ENCODE data around the gene FUT1. TPM values are rescaled to one million over a fixed set of nuclear protein-coding genes. Genes with fewer than 3 reads are reported as not detected.

Gene FUT1
- total and polyA plus RNA-seq, 9 of the 15 experiments (the other 6 are each of a cell fraction or from before 2014, with no cell fraction given) = 2.3 to 18.5 (median 8.8) TPM

GRCh38 chr19:48784527-48784926 is 32.1 kb upstream of the FUT1 start (continued):
- TF ChIP-seq, protein P1, sequence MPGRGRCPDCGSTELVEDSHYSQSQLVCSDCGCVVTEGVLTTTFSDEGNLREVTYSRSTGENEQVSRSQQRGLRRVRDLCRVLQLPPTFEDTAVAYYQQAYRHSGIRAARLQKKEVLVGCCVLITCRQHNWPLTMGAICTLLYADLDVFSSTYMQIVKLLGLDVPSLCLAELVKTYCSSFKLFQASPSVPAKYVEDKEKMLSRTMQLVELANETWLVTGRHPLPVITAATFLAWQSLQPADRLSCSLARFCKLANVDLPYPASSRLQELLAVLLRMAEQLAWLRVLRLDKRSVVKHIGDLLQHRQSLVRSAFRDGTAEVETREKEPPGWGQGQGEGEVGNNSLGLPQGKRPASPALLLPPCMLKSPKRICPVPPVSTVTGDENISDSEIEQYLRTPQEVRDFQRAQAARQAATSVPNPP (IDR thresholded peaks at IDR 0.05; ENCODE audit: borderline replicate concordance, insufficient read depth, insufficient read length) = no peak
- TF ChIP-seq KLF16 (IDR thresholded peaks at IDR 0.05) (peak; percentile 40; the same call in 1 of the 2 replicates), MAZ (CRISPR knock-in tag; conservative IDR thresholded peaks at IDR 0.05 in 1 of 2, IDR thresholded peaks at IDR 0.05 in 1 of 2) (peak in 1 of 2 experiments; percentile 84; a peak in 2 of 4 replicates), GATAD2B (IDR thresholded peaks at IDR 0.05; ENCODE audit: borderline replicate concordance) (no peak), PPARD (CRISPR knock-in tag; IDR thresholded peaks at IDR 0.05) (no peak), TCF7L2 (IDR thresholded peaks at IDR 0.05; ENCODE audit: low read depth, low read length) (no peak), SMC3 (conservative IDR thresholded peaks at IDR 0.05; ENCODE audit: insufficient read depth, low read depth, low read length) (peak; percentile 85), JUN (IDR thresholded peaks at IDR 0.05; ENCODE audit: borderline replicate concordance, low read depth, low read length) (no peak), JUN (CRISPR knock-in tag; IDR thresholded peaks at IDR 0.05; ENCODE audit: borderline replicate concordance) (no peak), NEUROD1 (IDR thresholded peaks at IDR 0.05; ENCODE audit: borderline replicate concordance, low read depth, low read length, partially characterized antibody) (no peak), HMG20A (CRISPR knock-in tag; conservative IDR thresholded peaks at IDR 0.05) (no peak), CHD4 (IDR thresholded peaks at IDR 0.05; ENCODE audit: insufficient read depth, insufficient replicate concordance, low read depth, low read length, poor library complexity, severe bottlenecking) (no peak), DMBX1 (CRISPR knock-in tag; IDR thresholded peaks at IDR 0.05; ENCODE audit: borderline replicate concordance) (no peak), KLF13 (tag; IDR thresholded peaks at IDR 0.05; ENCODE audit: borderline replicate concordance, low read depth) (no peak), ZNF24 (IDR thresholded peaks at IDR 0.05) (peak; percentile 26; the same call in 1 of the 2 replicates), ZNF175 (CRISPR knock-in tag; IDR thresholded peaks at IDR 0.05; ENCODE audit: low read depth) (no peak), CC2D1A (IDR thresholded peaks at IDR 0.05) (peak; percentile 89)
- TF ChIP-seq, protein P2, sequence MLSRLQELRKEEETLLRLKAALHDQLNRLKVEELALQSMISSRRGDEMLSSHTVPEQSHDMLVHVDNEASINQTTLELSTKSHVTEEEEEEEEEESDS (CRISPR knock-in tag; IDR thresholded peaks at IDR 0.05) = no peak
- TF ChIP-seq, protein P3, sequence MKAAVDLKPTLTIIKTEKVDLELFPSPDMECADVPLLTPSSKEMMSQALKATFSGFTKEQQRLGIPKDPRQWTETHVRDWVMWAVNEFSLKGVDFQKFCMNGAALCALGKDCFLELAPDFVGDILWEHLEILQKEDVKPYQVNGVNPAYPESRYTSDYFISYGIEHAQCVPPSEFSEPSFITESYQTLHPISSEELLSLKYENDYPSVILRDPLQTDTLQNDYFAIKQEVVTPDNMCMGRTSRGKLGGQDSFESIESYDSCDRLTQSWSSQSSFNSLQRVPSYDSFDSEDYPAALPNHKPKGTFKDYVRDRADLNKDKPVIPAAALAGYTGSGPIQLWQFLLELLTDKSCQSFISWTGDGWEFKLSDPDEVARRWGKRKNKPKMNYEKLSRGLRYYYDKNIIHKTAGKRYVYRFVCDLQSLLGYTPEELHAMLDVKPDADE (conservative IDR thresholded peaks at IDR 0.05; ENCODE audit: control insufficient read depth, low read depth, low read length) = no peak
- TF ChIP-seq, protein P4, sequence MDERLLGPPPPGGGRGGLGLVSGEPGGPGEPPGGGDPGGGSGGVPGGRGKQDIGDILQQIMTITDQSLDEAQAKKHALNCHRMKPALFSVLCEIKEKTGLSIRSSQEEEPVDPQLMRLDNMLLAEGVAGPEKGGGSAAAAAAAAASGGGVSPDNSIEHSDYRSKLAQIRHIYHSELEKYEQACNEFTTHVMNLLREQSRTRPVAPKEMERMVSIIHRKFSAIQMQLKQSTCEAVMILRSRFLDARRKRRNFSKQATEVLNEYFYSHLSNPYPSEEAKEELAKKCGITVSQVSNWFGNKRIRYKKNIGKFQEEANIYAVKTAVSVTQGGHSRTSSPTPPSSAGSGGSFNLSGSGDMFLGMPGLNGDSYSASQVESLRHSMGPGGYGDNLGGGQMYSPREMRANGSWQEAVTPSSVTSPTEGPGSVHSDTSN (CRISPR knock-in tag; IDR thresholded peaks at IDR 0.05; ENCODE audit: low read depth) = no peak
- TF ChIP-seq, protein P4 (tag; conservative IDR thresholded peaks at IDR 0.05; ENCODE audit: low read depth) = no peak

Measured in K562 (cell line).